Breast epithelium (tissue), 4 donors: Measurements from ENCODE around the gene MACO1. TPM values are rescaled to one million over a fixed set of nuclear protein-coding genes. Genes with fewer than 3 reads are reported as not detected.
A peak's percentile ranks its signal among the peaks of the same experiment; 100 is the strongest.

Experiments used
- DNase-seq, 2 donors: peaks; one replicate each; pipeline ENCODE4 v3.0.0-alpha.2; 2019; ENCODE audit warnings: low spot score in 2 of 2
- H3K27ac ChIP-seq, 2 donors: fragments of 200-600 bp; sonication (generic) in 1 of 2; one replicate each; pipeline ENCODE4 v1.5.1; 2016 to 2019; ENCODE audit warnings: mild to moderate bottlenecking in 1 of 2
- H3K27me3 ChIP-seq, 2 donors: fragments of 200-600 bp; sonication (generic) in 1 of 2; one replicate each; pipeline versions ENCODE4 v1.5.1 to v1.6.0; 2017 to 2019; ENCODE audit warnings: control low read depth in 1 of 2, mild to moderate bottlenecking in 1 of 2
- H3K36me3 ChIP-seq: fragments of 200-600 bp; one replicate; pipeline ENCODE4 v1.5.1; 2019
- H3K4me1 ChIP-seq, 2 donors: fragments of 200-600 bp; sonication (generic); one replicate each; pipeline ENCODE4 v1.5.1; 2016 to 2019; ENCODE audit warnings: control low read depth in 1 of 2
- H3K4me3 ChIP-seq, 3 donors: fragments of 200-600 bp; sonication (generic); 1 replicate in 2 of 3; 2 replicates in 1 of 3; pipeline ENCODE4 v1.5.1; 2016 to 2019; ENCODE audit warnings: mild to moderate bottlenecking in 3 of 3, moderate library complexity in 2 of 3
- H3K9me3 ChIP-seq, 2 donors: fragments of 200-600 bp; sonication (generic) in 1 of 2; one replicate each; pipeline ENCODE4 v1.5.1; 2016 to 2019; ENCODE audit warnings: control low read depth in 1 of 2
- CTCF ChIP-seq, 3 donors: fragments of 450-650 bp; IDR thresholded peaks; one replicate each; pipeline ENCODE4 v1.5.1; 2016 to 2017; ENCODE audit warnings: antibody characterized with exemption in 3 of 3, mild to moderate bottlenecking in 3 of 3, moderate library complexity in 3 of 3
- POLR2A ChIP-seq: fragments of 450-650 bp; IDR thresholded peaks from one replicate; pipeline ENCODE4 v1.6.1; 2016; ENCODE audit warnings: antibody characterized with exemption, mild to moderate bottlenecking, moderate library complexity
- POLR2AphosphoS5 ChIP-seq, 3 donors: sonication (generic); formaldehyde crosslinking; IDR thresholded peaks; one replicate each; pipeline ENCODE4 v1.6.1; 2017; ENCODE audit warnings: antibody characterized with exemption in 3 of 3
- intact Hi-C: fragments of 100-400 bp; cut with DNase I; formaldehyde crosslinking; loops from one replicate; pipeline ENCODE4 v1.15.1; 2023; ENCODE audit warnings: low total_unique reads
- total RNA-seq, 3 donors: library from RNA; depleted of rRNA; stranded (reverse); fragments of >200 nt; gene quantifications; one replicate each; pipeline ENCODE4 v1.1.0, GENCODE V29; 2016

The MACO1 gene
- total RNA-seq, 3 donors from 2014 or later = 15.0 to 24.0 (median 17.7) TPM

DNA sequence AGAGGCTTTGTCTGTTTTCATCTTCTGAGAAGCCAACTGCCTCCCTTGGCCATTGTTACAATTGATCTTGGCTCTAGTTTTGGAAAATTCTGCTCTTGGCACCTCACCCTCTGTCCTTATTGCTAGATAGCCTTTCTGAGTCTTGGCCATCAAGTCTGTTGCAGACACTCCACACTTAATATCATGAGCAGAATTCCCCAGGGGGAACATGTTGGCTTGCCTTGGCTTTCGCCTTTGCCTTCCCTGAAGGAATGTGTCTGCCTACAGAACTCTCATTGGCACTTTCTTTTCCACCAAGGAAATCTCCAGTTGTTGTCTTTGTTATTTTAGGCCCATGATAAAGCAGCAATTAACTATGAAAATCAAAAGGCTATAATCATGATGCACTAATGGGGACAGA, 70.0 kb downstream of the MACO1 start:
- DNase-seq = no peak
- TF ChIP-seq POLR2AphosphoS5 (IDR thresholded peaks at IDR 0.05) = no peak
- no peak for TF ChIP-seq CTCF (IDR thresholded peaks at IDR 0.05)
- no peak for TF ChIP-seq POLR2A
- Histone ChIP-seq H3K9me3 (no peaks in the 10 kb centered on the region), H3K27ac (no peak overlapping the region), H3K36me3 (no peaks in the 10 kb centered on the region), H3K4me1 (no peaks in the 10 kb centered on the region), H3K4me3 (no peak overlapping the region), H3K27me3 (no peaks in the 10 kb centered on the region)
- intact Hi-C loops = no loop called here

GRCh38 chr1:25501235-25502058, 70.8 kb downstream of the MACO1 start:
- no peaks in the 10 kb centered on the region for H3K9me3 ChIP-seq
- peak overlapping the region in 1 of 2 donors; percentile 0 for H3K27ac ChIP-seq

GRCh38 chr1:25502957-25503356, 72.3 kb downstream of the MACO1 start:
- intact Hi-C loops = no loop called here
- TF ChIP-seq CTCF (IDR thresholded peaks at IDR 0.05) (no peak), POLR2AphosphoS5 (IDR thresholded peaks at IDR 0.05) (no peak), POLR2A (no peak)
- H3K36me3 ChIP-seq = no peaks in the 10 kb centered on the region
- no peaks in the 10 kb centered on the region for H3K9me3 ChIP-seq
- no peaks in the 10 kb centered on the region for H3K4me1 ChIP-seq
- peak overlapping the region; percentile 16 to 33 for H3K27ac ChIP-seq
- no peak for DNase-seq
- H3K4me3 ChIP-seq = no peak overlapping the region
- H3K27me3 ChIP-seq = no peaks in the 10 kb centered on the region

More at GRCh38 chr1:25501235-25502058, 70.8 kb downstream of the MACO1 start:
- Histone ChIP-seq H3K4me3 (no peak overlapping the region), H3K27me3 (no peaks in the 10 kb centered on the region), H3K36me3 (no peaks in the 10 kb centered on the region), H3K4me1 (no peaks in the 10 kb centered on the region)
- intact Hi-C loops = no loop called here
- DNase-seq = no peak
- TF ChIP-seq POLR2A = no peak
- no peak for TF ChIP-seq CTCF (IDR thresholded peaks at IDR 0.05)
- no peak for TF ChIP-seq POLR2AphosphoS5 (IDR thresholded peaks at IDR 0.05)

DNA sequence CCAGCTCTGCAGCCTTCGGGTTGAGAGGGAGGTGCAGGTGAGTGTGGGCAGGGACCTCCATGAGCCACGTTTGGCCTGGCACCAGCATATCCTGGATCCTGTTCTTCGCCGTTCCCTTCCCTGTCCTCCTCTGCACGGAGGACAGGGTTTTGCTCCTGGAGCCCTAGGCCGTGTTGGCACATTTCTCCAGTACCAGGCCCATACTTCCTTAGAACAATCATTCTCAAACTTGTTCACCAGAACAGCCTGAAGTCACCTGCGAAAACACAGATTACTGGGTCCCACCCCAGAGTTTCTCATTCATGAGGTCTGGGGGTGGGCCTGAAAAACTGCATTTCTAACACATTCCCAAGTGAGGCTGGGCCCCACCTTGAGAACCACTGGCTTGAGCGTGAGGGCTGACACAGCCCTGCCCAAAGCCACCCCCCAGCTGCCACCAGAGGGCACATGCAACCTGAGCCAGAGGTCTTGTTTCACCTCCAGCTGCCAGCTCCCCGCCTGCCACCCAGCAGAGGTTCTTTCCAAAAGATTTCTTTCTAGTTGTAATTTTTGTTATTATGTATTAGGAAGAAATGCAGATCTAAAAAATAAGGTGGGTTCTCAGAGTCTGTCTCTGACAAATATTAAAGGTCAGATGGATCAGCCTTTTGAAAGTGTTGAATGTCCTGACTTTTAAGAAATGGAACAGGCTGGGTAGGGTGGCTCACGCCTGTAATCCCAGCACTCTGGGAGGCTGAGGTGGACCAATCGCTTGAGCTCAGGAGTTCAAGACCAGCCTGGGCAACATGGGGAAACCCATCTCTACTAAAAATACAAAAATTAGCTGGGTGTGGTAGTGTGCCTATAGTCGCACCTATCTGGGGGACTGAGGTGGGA, 73.1 kb downstream of the MACO1 start:
- H3K4me3 ChIP-seq = no peak overlapping the region
- H3K4me1 ChIP-seq = no peaks in the 10 kb centered on the region
- peak; percentile 49 to 69 for DNase-seq
- H3K27ac ChIP-seq = peak overlapping the region; percentile 16 to 33
- H3K27me3 ChIP-seq = no peaks in the 10 kb centered on the region
- intact Hi-C loops = no loop called here
- H3K9me3 ChIP-seq = no peaks in the 10 kb centered on the region
- no peaks in the 10 kb centered on the region for H3K36me3 ChIP-seq
- TF ChIP-seq POLR2AphosphoS5 (IDR thresholded peaks at IDR 0.05) = no peak
- TF ChIP-seq CTCF (IDR thresholded peaks at IDR 0.05) = peak in 2 of 3 donors; percentile 54
- TF ChIP-seq POLR2A = no peak
